HG03159 (cell line): ENCODE measurements around the gene DHX9.

Experiments
- ATAC-seq: cut with Tn5 transposase; IDR thresholded peaks from one replicate; pipeline ENCODE4 v1.9.1; 2021; ENCODE audit warnings: mild to moderate bottlenecking, moderate library complexity; ENCODE audit not compliant: unreplicated experiment

DHX9 gene

GRCh38 chr1:182835806-182836205 is 3.3 kb upstream of the DHX9 start:
- no peak for ATAC-seq

DNA sequence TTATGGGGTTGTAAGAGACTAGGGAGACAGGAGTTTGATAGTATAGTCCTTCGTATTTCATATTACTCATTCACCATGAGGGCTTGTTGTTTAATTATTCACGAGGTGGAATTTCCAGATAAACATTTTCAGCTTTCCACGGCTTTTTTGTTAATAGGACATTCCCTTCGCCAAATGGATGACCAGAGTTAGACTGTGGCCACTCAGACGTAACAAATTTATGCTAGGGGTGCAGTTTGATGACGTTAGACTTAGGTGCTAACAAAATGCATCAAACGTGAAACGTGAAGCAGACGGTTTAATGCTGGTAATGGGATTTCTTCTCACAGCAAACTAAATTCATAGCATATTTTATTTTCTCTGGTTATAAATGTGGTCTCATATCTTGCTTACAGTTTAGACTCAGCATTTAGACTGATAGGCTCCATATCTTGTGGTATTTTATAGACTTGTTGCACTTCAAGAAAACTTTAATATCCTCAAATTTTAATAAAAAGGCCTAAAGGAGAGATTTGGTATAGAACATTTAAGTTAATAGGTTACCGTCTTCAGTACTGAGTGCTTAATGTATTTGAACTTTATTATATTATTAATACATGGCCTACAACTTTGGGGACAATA is 2.3 kb downstream of the DHX9 start:
- no peak for ATAC-seq

DNA sequence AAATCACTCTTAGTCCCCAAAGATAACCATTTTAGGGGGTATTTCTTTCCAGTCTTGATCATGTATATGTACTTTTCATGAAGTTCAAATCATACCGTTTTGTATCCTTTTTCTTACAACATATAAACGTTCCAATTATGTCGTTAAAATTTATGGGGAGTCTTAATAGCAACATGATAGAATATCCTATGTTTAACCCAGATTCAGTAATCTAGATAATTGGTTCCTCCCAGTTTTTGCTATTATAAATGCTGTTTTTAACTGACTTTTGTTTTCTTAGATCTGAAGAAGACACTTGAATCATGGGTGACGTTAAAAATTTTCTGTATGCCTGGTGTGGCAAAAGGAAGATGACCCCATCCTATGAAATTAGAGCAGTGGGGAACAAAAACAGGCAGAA is 3.1 kb downstream of the DHX9 start:
- ATAC-seq: no peak

DNA sequence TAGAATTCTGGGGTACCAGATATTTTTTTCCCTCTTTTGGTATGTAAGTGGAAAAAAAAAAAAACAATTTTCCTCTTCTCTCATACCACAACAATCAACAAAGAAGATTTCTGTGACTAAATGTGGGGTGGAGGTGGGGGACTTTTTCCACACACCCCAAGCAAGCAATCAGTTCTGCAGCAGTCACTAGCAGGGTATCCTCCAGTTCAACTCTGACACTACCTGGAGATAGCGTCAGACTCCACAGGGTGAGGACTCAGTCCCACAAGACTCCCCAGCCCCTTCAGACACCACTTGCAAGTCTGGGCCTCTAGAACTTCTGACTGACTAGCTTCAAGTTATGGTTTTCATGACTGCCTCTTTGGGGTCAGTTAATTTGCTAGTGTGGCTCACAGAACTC is 6.2 kb downstream of the DHX9 start:
- no peak for ATAC-seq

DNA sequence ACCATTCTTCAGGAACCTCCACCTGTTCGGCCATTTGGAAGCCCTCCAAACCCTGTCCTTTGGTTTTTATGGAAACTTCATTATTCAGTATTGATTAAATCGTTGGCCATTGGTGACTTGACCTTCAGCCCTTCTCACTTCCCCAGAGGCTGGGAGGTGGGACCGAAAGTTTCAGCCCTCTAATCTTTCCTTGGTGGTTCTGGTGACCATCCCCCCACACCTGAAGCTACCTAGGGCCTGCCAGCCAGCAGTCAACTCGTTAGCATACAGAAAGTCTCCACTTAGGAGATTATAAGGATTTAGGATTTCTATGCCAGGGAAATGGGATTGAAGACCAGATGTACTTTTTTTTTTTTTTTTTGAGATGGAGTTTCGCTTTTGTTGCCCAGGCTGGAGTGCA is 6.7 kb downstream of the DHX9 start:
- ATAC-seq: no peak

DNA sequence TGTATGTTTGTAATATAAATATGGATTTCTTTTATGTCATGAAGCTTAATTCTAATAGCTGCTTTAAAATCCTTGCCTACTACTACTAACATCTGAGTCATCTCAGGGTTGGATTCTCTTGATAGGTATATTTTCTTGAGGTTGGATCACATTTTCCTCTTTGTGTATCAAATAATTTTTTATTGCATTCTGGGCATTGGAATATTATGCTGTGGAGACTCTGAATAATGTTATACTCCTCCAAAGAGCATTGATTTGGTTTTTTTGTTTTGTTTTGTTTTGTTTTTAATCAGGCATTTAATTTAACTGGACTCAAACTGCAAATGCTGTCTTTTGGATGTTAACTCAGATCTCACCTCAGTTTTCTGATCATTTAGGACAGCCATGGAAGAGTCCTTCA is 8.0 kb downstream of the DHX9 start:
- ATAC-seq: no peak

- no peak for ATAC-seq
Observed at GRCh38 chr1:182848736-182849135, 9.6 kb downstream of the DHX9 start.

DNA sequence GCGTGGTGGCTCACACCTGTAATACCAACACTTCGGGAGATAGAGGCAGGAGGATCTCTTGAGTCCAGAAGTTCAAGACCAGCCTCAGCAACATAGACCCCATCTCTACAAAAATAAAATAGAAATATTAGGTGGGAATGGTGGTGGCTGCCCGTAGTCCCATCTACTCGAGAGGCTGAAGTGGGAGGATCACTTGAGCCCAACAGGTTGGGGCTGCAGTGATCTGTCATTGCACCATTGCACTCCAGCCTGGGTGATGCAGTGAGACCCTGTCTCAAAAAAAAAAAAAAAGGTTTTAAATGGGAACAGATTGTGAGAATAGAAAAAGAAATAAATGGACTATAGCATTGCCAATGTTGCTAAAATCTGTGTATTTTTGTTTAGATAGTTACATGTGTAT is 11.2 kb downstream of the DHX9 start:
- no peak for ATAC-seq

GRCh38 chr1:182851825-182852224 is 12.7 kb downstream of the DHX9 start:
- no peak for ATAC-seq

- no peak for ATAC-seq
Observed at GRCh38 chr1:182855911-182856310, 16.8 kb downstream of the DHX9 start.

DNA sequence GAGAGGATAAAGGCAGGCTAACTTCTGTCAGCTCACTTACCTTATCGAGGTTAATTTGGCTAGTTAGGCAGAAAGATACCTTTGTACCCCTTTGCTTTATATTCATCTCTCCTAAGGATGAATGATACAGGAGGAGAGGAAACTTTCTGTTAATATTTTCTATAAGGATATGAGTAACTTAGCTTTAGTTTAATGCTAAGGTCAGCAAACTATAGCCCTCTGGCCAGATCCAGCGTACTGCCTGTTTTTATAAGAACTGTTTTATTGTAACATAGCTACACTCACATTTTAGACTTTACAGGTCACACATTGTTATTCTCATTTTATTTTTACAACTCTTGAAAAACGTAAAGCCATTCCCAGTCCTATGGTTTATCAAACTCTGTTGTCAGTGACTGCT is 18.1 kb downstream of the DHX9 start:
- ATAC-seq: no peak

DNA sequence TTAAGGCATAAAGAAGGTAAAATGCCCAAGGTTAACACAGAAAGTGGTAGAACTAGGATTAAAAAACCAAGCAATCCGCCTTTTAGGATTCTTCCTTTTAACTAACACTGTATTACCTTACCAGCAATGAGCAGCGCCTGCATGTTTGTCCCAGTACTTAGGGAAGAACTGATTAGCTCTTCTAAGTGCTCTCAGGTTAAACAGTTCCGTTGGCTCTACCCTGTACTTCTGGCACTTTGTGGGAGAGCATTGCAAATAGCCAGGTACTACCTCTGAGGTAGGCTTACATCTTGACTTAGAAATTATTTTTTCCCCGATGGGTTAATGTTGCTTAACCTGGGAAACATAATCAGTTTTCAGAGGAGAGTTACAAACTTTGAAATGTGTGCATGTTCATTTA is 21.5 kb downstream of the DHX9 start:
- no peak for ATAC-seq

DNA sequence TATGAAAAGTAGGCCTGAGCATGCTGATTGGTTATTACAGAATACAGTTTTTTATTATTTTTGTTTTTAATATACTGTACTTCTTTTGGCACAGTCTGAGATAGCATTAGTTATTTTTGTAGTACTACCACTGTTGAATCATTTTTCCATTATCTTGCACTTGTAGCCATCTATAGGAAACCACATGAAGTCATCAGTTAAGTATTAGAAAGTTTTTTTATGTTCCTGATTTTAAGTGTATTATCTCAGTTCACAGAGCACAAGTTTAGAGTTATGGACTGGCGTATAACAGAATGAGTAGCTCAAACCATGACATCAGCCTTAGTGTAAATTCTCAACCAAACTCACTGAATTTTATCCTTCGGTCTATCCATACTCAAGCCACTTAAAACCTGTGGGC is 22.8 kb downstream of the DHX9 start:
- ATAC-seq: no peak

DNA sequence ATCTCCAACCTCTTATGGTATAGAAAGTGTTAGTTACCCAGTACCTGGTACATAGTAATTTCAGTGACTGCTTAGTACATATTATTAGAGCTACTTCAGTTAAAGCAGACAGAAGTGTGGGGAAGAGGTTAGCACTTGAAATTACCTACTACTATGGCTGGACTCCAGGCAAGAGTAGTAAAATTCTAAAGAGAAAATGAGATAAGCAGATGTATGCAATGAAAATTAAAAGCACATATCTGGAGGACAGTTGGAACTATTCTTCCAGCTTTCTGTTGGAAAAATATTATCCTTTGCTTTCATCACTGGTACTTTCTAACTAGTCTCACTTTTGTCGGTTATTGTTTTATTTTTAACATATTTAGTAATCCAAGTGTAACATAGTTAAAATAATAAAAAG is 23.7 kb downstream of the DHX9 start:
- ATAC-seq: no peak

GRCh38 chr1:182863940-182864339 is 24.8 kb downstream of the DHX9 start:
- ATAC-seq: no peak

DNA sequence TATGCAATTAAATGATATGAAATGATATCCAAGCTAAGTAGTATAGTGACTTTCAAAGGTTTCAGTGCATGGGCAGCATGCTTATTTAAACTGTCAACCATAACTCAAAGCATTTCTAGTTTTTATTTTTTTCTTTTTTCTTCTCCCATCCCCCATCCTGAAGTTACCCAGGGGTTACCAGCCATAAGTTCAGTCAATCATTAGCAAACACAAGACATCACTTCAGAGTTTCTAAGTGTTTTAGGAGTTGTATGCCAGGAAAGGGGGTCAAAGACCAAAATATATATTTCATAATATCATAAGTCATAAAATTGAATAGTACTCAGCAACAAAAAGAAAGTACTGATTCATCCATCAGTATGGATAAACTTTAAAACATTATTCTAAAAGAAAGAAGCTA is 28.7 kb downstream of the DHX9 start:
- ATAC-seq: no peak

GRCh38 chr1:182869241-182869666 is 30.1 kb downstream of the DHX9 start:
- ATAC-seq: no peak

GRCh38 chr1:182872881-182873280 is 33.7 kb downstream of the DHX9 start:
- no peak for ATAC-seq

DNA sequence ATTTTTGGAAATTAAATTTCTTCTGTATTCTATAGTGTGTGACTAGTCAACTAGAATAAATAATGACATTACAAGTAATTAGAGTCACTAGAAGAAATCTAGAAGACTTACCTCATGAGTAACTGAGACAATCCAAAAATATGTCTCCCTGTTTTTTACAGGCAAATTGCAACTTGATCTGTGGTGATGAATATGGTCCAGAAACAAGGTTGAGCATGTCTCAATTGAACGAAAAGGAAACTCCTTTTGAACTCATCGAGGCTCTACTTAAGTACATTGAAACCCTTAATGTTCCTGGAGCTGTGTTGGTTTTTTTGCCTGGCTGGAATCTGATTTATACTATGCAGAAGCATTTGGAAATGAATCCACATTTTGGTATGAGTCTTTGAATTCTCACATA is 36.7 kb downstream of the DHX9 start:
- no peak for ATAC-seq

DNA sequence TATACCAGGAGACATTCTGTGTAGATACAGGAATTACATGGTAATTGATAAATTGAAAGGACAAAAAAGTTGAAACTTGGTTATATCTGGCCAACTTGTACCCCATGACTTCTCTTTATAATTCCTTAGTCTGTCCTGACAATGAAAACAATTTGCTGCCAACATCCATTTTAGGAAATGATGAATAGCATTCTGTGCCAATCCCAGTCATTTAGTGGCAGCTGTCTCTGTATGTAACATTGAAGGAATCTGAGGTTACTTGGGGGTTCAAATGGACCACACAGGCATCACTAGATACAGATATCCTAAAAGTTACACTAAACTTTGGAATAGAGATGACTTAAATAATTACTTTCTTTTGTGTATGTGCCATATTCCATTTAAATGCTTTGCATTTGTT is 38.2 kb downstream of the DHX9 start:
- no peak for ATAC-seq

DNA sequence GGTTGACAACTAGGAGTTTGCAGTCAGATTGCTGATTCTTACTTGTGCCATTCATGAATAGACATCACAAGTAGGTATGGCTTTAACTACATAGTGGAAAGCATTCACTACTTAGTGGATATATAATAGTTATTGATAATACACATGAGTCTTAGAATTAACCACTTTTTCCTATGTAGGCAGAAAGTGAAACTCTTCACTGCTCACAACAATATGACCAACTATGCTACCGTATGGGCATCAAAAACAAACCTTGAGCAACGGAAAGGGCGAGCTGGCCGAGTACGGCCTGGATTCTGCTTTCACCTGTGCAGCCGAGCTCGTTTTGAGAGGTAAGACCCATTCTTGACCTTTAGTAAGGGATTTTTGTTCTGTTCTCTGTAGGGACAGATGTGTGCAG is 38.7 kb downstream of the DHX9 start:
- no peak for ATAC-seq

DNA sequence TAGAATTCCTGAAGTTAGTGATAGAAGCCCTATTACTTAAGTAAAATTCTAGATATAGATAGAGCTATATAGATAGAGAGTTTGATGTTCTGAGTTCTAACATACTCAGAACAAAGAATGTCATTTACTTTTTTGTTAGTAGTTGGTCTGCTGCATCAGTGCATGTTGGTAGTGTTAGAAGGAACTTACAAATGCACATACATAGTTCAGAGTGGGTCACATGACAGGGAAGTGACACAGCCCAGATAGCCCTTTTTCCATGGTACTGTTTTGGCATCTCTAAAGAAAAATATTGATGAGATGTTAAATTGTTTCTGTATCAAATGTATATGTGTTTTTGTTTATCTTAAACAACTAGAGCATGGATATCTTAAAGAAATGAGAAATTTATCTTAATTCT is 45.7 kb downstream of the DHX9 start:
- no peak for ATAC-seq

- no peak for ATAC-seq
Observed at GRCh38 chr1:182885591-182885990, 46.4 kb downstream of the DHX9 start.

DNA sequence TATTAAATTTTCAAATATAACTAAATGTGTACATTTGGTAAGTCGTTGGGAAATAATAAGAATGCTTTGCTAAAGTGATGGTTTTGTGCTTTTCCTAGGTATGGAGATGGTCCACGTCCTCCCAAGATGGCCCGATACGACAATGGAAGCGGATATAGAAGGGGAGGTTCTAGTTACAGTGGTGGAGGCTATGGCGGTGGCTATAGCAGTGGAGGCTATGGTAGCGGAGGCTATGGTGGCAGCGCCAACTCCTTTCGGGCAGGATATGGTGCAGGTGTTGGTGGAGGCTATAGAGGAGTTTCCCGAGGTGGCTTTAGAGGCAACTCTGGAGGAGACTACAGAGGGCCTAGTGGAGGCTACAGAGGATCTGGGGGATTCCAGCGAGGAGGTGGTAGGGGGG is 47.8 kb downstream of the DHX9 start:
- no peak for ATAC-seq
